ENCODE measurements around the gene MOB3C.

Gene MOB3C

DNA sequence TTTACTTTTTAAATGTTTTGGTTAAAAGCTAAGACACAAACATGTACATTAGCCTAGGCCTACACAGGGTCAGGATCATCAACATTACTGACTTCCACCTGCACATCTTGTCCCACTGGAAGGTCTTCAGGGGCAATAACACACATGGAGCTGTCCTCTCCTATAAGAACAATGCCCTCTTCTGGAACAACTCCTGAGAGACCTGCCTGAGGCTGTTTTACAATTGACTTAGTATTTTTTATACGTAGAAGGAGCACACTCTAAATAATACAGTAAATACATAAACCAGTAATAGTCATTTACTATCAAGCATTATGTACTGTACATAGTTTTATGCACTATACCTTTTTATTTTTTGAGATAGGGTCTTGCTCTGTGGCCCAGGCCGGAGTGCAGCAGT is 14.1 kb upstream of the MOB3C start:
- TF ChIP-seq, protein P1, sequence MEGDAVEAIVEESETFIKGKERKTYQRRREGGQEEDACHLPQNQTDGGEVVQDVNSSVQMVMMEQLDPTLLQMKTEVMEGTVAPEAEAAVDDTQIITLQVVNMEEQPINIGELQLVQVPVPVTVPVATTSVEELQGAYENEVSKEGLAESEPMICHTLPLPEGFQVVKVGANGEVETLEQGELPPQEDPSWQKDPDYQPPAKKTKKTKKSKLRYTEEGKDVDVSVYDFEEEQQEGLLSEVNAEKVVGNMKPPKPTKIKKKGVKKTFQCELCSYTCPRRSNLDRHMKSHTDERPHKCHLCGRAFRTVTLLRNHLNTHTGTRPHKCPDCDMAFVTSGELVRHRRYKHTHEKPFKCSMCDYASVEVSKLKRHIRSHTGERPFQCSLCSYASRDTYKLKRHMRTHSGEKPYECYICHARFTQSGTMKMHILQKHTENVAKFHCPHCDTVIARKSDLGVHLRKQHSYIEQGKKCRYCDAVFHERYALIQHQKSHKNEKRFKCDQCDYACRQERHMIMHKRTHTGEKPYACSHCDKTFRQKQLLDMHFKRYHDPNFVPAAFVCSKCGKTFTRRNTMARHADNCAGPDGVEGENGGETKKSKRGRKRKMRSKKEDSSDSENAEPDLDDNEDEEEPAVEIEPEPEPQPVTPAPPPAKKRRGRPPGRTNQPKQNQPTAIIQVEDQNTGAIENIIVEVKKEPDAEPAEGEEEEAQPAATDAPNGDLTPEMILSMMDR (IDR thresholded peaks at IDR 0.05; ENCODE audit: low read length): no peak
- TF ChIP-seq EZH2phosphoT487 (IDR thresholded peaks at IDR 0.05; ENCODE audit: low read length) (no peak), EZH2 (optimal IDR thresholded peaks at IDR 0.05; ENCODE audit: low read depth, low read length) (no peak)
- Histone ChIP-seq H3K4me2 (ENCODE audit: low read depth, low read length) (no peak overlapping the region), H3K27me3 (replicated peaks; ENCODE audit: insufficient read depth, low read length) (no peaks in the 10 kb centered on the region)

GRCh38 chr1:46623743-46624644 is 7.4 kb upstream of the MOB3C start:
- TF ChIP-seq EZH2phosphoT487 (IDR thresholded peaks at IDR 0.05; ENCODE audit: low read length) (no peak), EZH2 (optimal IDR thresholded peaks at IDR 0.05; ENCODE audit: low read depth, low read length) (no peak)
- TF ChIP-seq, protein P1 (IDR thresholded peaks at IDR 0.05; ENCODE audit: low read length): no peak
- no peak overlapping the region for H3K9ac ChIP-seq (ENCODE audit: low read length)
- no peak overlapping the region for H2AFZ ChIP-seq (ENCODE audit: low read length)

More for the DNA sequence above, 14.1 kb upstream of the MOB3C start:
- no peaks in the 10 kb centered on the region for H3F3A ChIP-seq (ENCODE audit: insufficient read depth, low read length)
- H3K27ac ChIP-seq (ENCODE audit: low read length): no peak overlapping the region
- no peak for DNase-seq
- no peaks in the 10 kb centered on the region for H3K36me3 ChIP-seq (replicated peaks; ENCODE audit: insufficient read depth, low read length)
- H3K9ac ChIP-seq (ENCODE audit: low read length): no peak overlapping the region
- no peaks in the 10 kb centered on the region for H3K9me2 ChIP-seq (replicated peaks; ENCODE audit: insufficient read depth, low read length)
- no peak overlapping the region for H2AFZ ChIP-seq (ENCODE audit: low read length)
- no peaks in the 10 kb centered on the region for H3K79me2 ChIP-seq (ENCODE audit: low read length)
- H4K20me1 ChIP-seq (ENCODE audit: insufficient read depth, low read length): no peaks in the 10 kb centered on the region
- H3K9me3 ChIP-seq (replicated peaks; ENCODE audit: insufficient read depth, low read length): no peaks in the 10 kb centered on the region
- no peak overlapping the region for H3K4me3 ChIP-seq (ENCODE audit: low read length)
- no peaks in the 10 kb centered on the region for H3K4me1 ChIP-seq (ENCODE audit: low read length)

DNA sequence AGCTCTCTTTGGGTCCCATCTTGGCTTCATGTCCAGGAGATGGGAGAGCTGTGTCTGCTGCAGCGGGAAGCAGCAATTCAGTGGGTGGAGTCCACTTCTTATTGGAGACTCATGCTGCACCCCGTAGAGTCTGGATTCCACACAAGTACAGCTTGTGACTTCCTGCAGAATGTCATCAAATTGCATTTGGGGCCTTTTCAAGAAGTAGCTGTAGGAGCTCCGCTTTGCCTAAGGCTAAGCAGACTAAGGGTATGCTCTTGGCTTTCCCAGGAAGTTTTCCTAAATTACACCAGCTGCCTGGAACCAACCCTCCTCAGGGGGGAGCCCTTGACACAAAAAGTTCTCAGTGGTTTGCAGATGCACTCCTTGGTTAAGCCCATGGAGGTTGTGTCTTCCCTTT is 5.7 kb upstream of the MOB3C start:
- no peaks in the 10 kb centered on the region for H4K20me1 ChIP-seq (ENCODE audit: insufficient read depth, low read length)
- no peaks in the 10 kb centered on the region for H3K79me2 ChIP-seq (ENCODE audit: low read length)
- no peak overlapping the region for H3K9ac ChIP-seq (ENCODE audit: low read length)
- no peaks in the 10 kb centered on the region for H3K27me3 ChIP-seq (replicated peaks; ENCODE audit: insufficient read depth, low read length)
- no peak for TF ChIP-seq EZH2 (optimal IDR thresholded peaks at IDR 0.05; ENCODE audit: low read depth, low read length)
- TF ChIP-seq, protein P1 (IDR thresholded peaks at IDR 0.05; ENCODE audit: low read length): peak; percentile 56
- no peaks in the 10 kb centered on the region; the same call in 1 of the 2 replicates for H3F3A ChIP-seq (ENCODE audit: insufficient read depth, low read length)
- H3K9me3 ChIP-seq (replicated peaks; ENCODE audit: insufficient read depth, low read length): no peaks in the 10 kb centered on the region
- no peak overlapping the region for H3K4me2 ChIP-seq (ENCODE audit: low read depth, low read length)
- H3K4me1 ChIP-seq (ENCODE audit: low read length): peaks cover 17% of the 10 kb centered on the region; the same call in 1 of the 2 replicates
- no peaks in the 10 kb centered on the region for H3K36me3 ChIP-seq (replicated peaks; ENCODE audit: insufficient read depth, low read length)
- no peak overlapping the region for H3K27ac ChIP-seq (ENCODE audit: low read length)
- no peak overlapping the region for H3K4me3 ChIP-seq (ENCODE audit: low read length)
- no peaks in the 10 kb centered on the region for H3K9me2 ChIP-seq (replicated peaks; ENCODE audit: insufficient read depth, low read length)
- H2AFZ ChIP-seq (ENCODE audit: low read length): no peak overlapping the region
- peak; percentile 32 for DNase-seq

More at GRCh38 chr1:46623743-46624644, 7.4 kb upstream of the MOB3C start:
- H3K79me2 ChIP-seq (ENCODE audit: low read length): no peaks in the 10 kb centered on the region
- H3K4me1 ChIP-seq (ENCODE audit: low read length): peaks cover 9% of the 10 kb centered on the region; the same call in 1 of the 2 replicates
- no peaks in the 10 kb centered on the region for H3K9me3 ChIP-seq (replicated peaks; ENCODE audit: insufficient read depth, low read length)
- H3K4me3 ChIP-seq (ENCODE audit: low read length): no peak overlapping the region
- H3K9me2 ChIP-seq (replicated peaks; ENCODE audit: insufficient read depth, low read length): no peaks in the 10 kb centered on the region
- no peaks in the 10 kb centered on the region for H3K36me3 ChIP-seq (replicated peaks; ENCODE audit: insufficient read depth, low read length)
- no peak for DNase-seq
- H3K27ac ChIP-seq (ENCODE audit: low read length): no peak overlapping the region
- no peaks in the 10 kb centered on the region for H3K27me3 ChIP-seq (replicated peaks; ENCODE audit: insufficient read depth, low read length)
- no peaks in the 10 kb centered on the region for H4K20me1 ChIP-seq (ENCODE audit: insufficient read depth, low read length)
- H3F3A ChIP-seq (ENCODE audit: insufficient read depth, low read length): no peaks in the 10 kb centered on the region; the same call in 1 of the 2 replicates
- no peak overlapping the region for H3K4me2 ChIP-seq (ENCODE audit: low read depth, low read length)
